Neutrophil (primary cell): Measurements from ENCODE around the gene DDIT3.
A peak's percentile ranks its signal among the peaks of the same experiment; 100 is the strongest.

ENCODE experiments used
- H3K27ac ChIP-seq: fragments of 200-600 bp; sonication (generic); 2 replicates; pipeline ENCODE4 v1.5.1; 2016; ENCODE audit warnings: mild to moderate bottlenecking, moderate library complexity
- H3K27me3 ChIP-seq: fragments of 200-600 bp; sonication (generic); 2 replicates; pipeline ENCODE4 v1.6.0; 2016; ENCODE audit warnings: mild to moderate bottlenecking
- H3K36me3 ChIP-seq: fragments of 200-600 bp; sonication (generic); 2 replicates; pipeline ENCODE4 v1.5.1; 2017
- H3K4me1 ChIP-seq, 2 experiments: fragments of 200-600 bp in 1 of 2; sonication (generic) in 1 of 2; 1 replicate in 1 of 2; 2 replicates in 1 of 2; pipeline versions ENCODE4 v1.5.1 to v1.6.1; 2013 to 2016; ENCODE audit warnings: low read depth in 1 of 2, low read length in 1 of 2, mild to moderate bottlenecking in 1 of 2, moderate library complexity in 1 of 2; ENCODE audit not compliant: control insufficient read depth in 1 of 2, insufficient read depth in 1 of 2
- H3K4me3 ChIP-seq, 2 experiments: fragments of 200-600 bp in 1 of 2; sonication (generic) in 1 of 2; 1 replicate in 1 of 2; 2 replicates in 1 of 2; pipeline ENCODE4 v1.5.1; 2013 to 2016; ENCODE audit warnings: low read depth in 1 of 2, low read length in 1 of 2, mild to moderate bottlenecking in 1 of 2, moderate library complexity in 1 of 2
- H3K9me3 ChIP-seq: fragments of 200-600 bp; sonication (generic); 2 replicates; pipeline ENCODE4 v1.5.1; 2016
- CTCF ChIP-seq: fragments of 200-600 bp; sonication (generic); IDR thresholded peaks from 2 replicates; pipeline ENCODE4 v1.5.1; 2016; ENCODE audit warnings: antibody characterized with exemption

DDIT3 gene

GRCh38 chr12:57531836-57532235 is 11.5 kb upstream of the DDIT3 start:
- no peak for TF ChIP-seq CTCF

GRCh38 chr12:57530396-57531142 is 10.3 kb upstream of the DDIT3 start:
- no peak for TF ChIP-seq CTCF
- H3K27ac ChIP-seq: peak overlapping the region; percentile 100
- H3K27me3 ChIP-seq: no peaks in the 10 kb centered on the region
- peaks cover 0 to 3% of the 10 kb centered on the region in 2 experiments for H3K4me1 ChIP-seq
- H3K36me3 ChIP-seq: peaks cover 100% of the 10 kb centered on the region
- no peaks in the 10 kb centered on the region for H3K9me3 ChIP-seq
- H3K4me3 ChIP-seq: no peak overlapping the region

More at GRCh38 chr12:57531836-57532235, 11.5 kb upstream of the DDIT3 start:
- H3K27me3 ChIP-seq: no peaks in the 10 kb centered on the region
- no peak overlapping the region for H3K4me3 ChIP-seq
- H3K36me3 ChIP-seq: peaks cover 99% of the 10 kb centered on the region
- no peaks in the 10 kb centered on the region for H3K4me1 ChIP-seq
- peak overlapping the region; percentile 35 for H3K27ac ChIP-seq
- no peaks in the 10 kb centered on the region for H3K9me3 ChIP-seq

DNA sequence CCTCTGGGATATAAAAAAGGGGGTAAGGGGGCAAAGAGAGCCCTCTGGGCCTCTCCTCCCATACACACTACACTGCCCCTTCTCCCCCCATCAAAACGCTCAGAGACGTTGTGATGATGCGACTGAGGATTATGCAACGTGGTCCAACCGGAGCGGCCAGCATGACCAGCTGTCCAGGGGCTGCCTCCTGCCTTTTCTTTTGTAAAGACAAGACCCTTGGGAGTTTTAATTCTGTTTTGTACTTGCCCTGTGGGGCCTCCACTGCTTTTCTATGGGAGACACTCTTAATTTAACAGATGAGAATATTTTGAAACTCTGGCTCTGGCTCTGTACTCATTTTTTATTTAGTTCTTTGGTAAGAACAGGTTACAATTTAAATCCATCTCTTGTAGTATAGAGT is 9.5 kb upstream of the DDIT3 start:
- Histone ChIP-seq H3K27me3 (no peaks in the 10 kb centered on the region), H3K36me3 (peaks cover 100% of the 10 kb centered on the region), H3K4me3 (no peak overlapping the region), H3K9me3 (no peaks in the 10 kb centered on the region), H3K27ac (peak overlapping the region; percentile 100), H3K4me1 (peaks cover 4 to 10% of the 10 kb centered on the region in 2 experiments)
- TF ChIP-seq CTCF: no peak

DNA sequence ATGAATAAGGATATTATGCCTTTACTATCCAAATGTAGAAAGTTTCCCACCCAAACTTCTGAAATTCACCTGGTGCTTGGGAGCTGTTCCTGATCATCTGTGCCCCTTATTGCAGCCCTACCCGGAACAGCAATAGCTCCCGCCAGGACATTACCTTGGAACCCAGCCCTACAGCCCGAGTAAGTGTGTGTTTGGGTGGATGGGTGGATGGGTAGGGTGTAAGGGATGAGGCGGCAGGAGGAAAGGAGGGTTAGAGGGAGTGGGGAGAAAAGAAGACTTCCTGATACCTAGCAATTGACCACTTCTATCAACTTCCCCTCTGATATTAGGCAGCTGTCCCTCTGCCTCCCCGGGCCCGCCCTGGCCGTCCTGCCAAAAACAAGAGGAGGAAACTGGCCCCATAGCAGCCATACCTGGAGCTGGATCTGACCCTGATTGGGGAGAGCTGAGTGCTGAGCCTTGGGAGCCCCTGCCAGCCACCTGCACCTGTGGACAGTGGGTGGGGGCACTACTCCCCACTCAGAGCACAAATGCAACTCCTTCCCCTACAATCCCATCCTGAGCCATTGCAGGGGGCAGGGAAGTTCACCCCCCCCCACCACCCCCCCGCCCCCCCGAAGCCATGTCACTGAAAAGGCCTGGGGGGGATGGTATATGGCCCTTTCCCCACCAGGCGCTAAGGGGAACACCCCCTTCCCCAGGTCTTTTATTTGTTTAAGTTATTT is 8.7 kb upstream of the DDIT3 start:
- Histone ChIP-seq H3K9me3 (no peaks in the 10 kb centered on the region), H3K4me1 (peaks cover 12 to 18% of the 10 kb centered on the region in 2 experiments), H3K4me3 (no peak overlapping the region), H3K36me3 (peaks cover 100% of the 10 kb centered on the region), H3K27me3 (no peaks in the 10 kb centered on the region), H3K27ac (peak overlapping the region; percentile 100)
- no peak for TF ChIP-seq CTCF

GRCh38 chr12:57528176-57528575 is 7.9 kb upstream of the DDIT3 start:
- Histone ChIP-seq H3K27ac (peak overlapping the region; percentile 100), H3K9me3 (no peaks in the 10 kb centered on the region), H3K27me3 (no peaks in the 10 kb centered on the region), H3K36me3 (peaks cover 92% of the 10 kb centered on the region), H3K4me3 (no peak overlapping the region), H3K4me1 (peaks cover 20 to 26% of the 10 kb centered on the region in 2 experiments)
- no peak for TF ChIP-seq CTCF
